Astrocyte (in vitro differentiated cells and primary cell): ENCODE results near the gene ABI1. TPM values are rescaled to one million over a fixed set of nuclear protein-coding genes. Genes with fewer than 3 reads are reported as not detected.
A peak's percentile ranks its signal among the peaks of the same experiment; 100 is the strongest.

Experiments
- DNase-seq: peaks from one replicate; pipeline ENCODE4 v3.0.0-alpha.2; 2010; ENCODE audit warnings: low read depth
- FAIRE-seq: peaks from 2 replicates; lab custom pipeline; 2011; peaks lifted over from hg19 to GRCh38; lab: Jason Lieb, UNC
- H2AFZ ChIP-seq: 2 replicates; pipeline ENCODE4 v1.6.0; 2012; ENCODE audit warnings: low read depth, low read length, inconsistent platforms
- H3K27ac ChIP-seq: 2 replicates; pipeline ENCODE4 v1.5.1; 2011; ENCODE audit warnings: low read depth, low read length, inconsistent platforms
- H3K27me3 ChIP-seq: 2 replicates; pipeline ENCODE4 v1.6.0; 2011; ENCODE audit warnings: low read length, inconsistent platforms; ENCODE audit not compliant: insufficient read depth
- H3K36me3 ChIP-seq: 2 replicates; pipeline ENCODE4 v1.5.1; 2011; ENCODE audit warnings: low read length, inconsistent platforms; ENCODE audit not compliant: insufficient read depth
- H3K4me1 ChIP-seq: 2 replicates; pipeline ENCODE4 v1.5.1; 2011; ENCODE audit warnings: low read length, inconsistent platforms; ENCODE audit not compliant: insufficient read depth
- H3K4me2 ChIP-seq: 2 replicates; pipeline ENCODE4 v1.6.0; 2012; ENCODE audit warnings: low read length, inconsistent platforms
- H3K4me3 ChIP-seq: 2 replicates; pipeline ENCODE4 v1.5.1; 2011; ENCODE audit warnings: low read depth, mild to moderate bottlenecking, low read length, inconsistent platforms; ENCODE audit not compliant: insufficient read depth
- H3K79me2 ChIP-seq: 2 replicates; pipeline ENCODE4 v1.6.0; 2012; ENCODE audit warnings: mild to moderate bottlenecking, low read length, inconsistent platforms; ENCODE audit not compliant: insufficient read depth
- H3K9ac ChIP-seq: 2 replicates; pipeline ENCODE4 v1.6.0; 2012; ENCODE audit warnings: mild to moderate bottlenecking, low read length, inconsistent platforms
- H3K9me3 ChIP-seq: 2 replicates; pipeline ENCODE4 v1.5.1; 2012; ENCODE audit warnings: low read depth, mild to moderate bottlenecking, low read length, inconsistent platforms; ENCODE audit not compliant: insufficient read depth
- H4K20me1 ChIP-seq: 2 replicates; pipeline ENCODE4 v1.6.0; 2012; ENCODE audit warnings: low read length, inconsistent platforms; ENCODE audit not compliant: insufficient read depth
- H3K27ac Mint-ChIP-seq: one replicate; pipeline ENCODE4 v1.8.0; 2021; ENCODE audit warnings: mild to moderate bottlenecking, mixed read lengths; ENCODE audit not compliant: unreplicated experiment
- H3K27me3 Mint-ChIP-seq: one replicate; pipeline ENCODE4 v1.8.0; 2021; ENCODE audit warnings: low read depth, mixed read lengths; ENCODE audit not compliant: unreplicated experiment
- H3K36me3 Mint-ChIP-seq: one replicate; pipeline ENCODE4 v1.8.0; 2021; ENCODE audit warnings: low read depth, mixed read lengths; ENCODE audit not compliant: unreplicated experiment
- H3K4me1 Mint-ChIP-seq: one replicate; pipeline ENCODE4 v1.8.0; 2021; ENCODE audit warnings: low read depth, mixed read lengths; ENCODE audit not compliant: unreplicated experiment
- H3K4me3 Mint-ChIP-seq: one replicate; pipeline ENCODE4 v1.8.0; 2021; ENCODE audit warnings: mild to moderate bottlenecking, moderate library complexity, mixed read lengths; ENCODE audit not compliant: unreplicated experiment
- H3K9me3 Mint-ChIP-seq: one replicate; pipeline ENCODE4 v1.8.0; 2021; ENCODE audit warnings: mild to moderate bottlenecking, mixed read lengths; ENCODE audit not compliant: unreplicated experiment
- EZH2 ChIP-seq: IDR thresholded peaks from 2 replicates; pipeline ENCODE4 v1.6.1; 2012; ENCODE audit warnings: mild to moderate bottlenecking, low read length, inconsistent platforms; ENCODE audit not compliant: insufficient read depth
- total RNA-seq: library from RNA; stranded (reverse); gene quantifications from 2 replicates; pipeline ENCODE4 v1.2.1, GENCODE V29; 2021
- TF ChIP-seq, protein P1 (sequence below): IDR thresholded peaks from 2 replicates; pipeline ENCODE4 v1.5.1; 2011; ENCODE audit warnings: low read depth, mild to moderate bottlenecking, inconsistent platforms, low read length, moderate library complexity; ENCODE audit not compliant: insufficient read depth

ABI1 gene
- total RNA-seq, 1 donor from 2014 or later: 65.1 TPM

DNA sequence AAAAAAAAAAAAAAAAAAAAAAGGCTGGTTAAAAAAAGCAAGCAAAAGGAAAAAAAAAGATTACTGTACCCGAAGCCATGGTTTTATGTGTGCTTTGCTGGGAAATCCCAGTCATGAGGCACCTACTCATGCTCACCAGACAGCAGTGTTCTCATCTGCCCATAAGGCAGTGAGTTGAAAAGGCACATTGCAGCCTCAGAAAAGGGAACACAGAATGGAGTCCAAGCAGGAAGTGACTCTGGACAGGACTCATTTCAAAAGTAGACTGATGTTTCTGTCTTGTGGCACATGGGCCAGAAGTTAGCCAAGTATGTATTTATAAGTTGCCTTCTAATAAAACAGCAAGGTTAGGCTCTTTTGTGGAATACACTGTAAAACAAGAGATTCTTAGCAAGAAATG lies 123.0 kb downstream of the ABI1 start:
- Histone ChIP-seq H3K4me2 (no peak overlapping the region), H3K4me1 (peaks cover 8% of the 10 kb centered on the region), H3K27me3 (no peaks in the 10 kb centered on the region), H4K20me1 (no peaks in the 10 kb centered on the region), H2AFZ (no peak overlapping the region), H3K9ac (no peak overlapping the region), H3K27ac (no peak overlapping the region), H3K9me3 (no peaks in the 10 kb centered on the region), H3K4me3 (no peak overlapping the region), H3K36me3 (peaks cover 24% of the 10 kb centered on the region), H3K79me2 (no peaks in the 10 kb centered on the region)
- H3K36me3 Mint-ChIP-seq: peaks cover 8% of the 10 kb centered on the region
- peak overlapping the region; percentile 27 for H3K27ac Mint-ChIP-seq
- H3K9me3 Mint-ChIP-seq: no peaks in the 10 kb centered on the region
- no peak overlapping the region for H3K4me3 Mint-ChIP-seq
- H3K4me1 Mint-ChIP-seq: peaks cover 11% of the 10 kb centered on the region
- DNase-seq (peak; percentile 19), FAIRE-seq (no peak)
- TF ChIP-seq, protein P1, sequence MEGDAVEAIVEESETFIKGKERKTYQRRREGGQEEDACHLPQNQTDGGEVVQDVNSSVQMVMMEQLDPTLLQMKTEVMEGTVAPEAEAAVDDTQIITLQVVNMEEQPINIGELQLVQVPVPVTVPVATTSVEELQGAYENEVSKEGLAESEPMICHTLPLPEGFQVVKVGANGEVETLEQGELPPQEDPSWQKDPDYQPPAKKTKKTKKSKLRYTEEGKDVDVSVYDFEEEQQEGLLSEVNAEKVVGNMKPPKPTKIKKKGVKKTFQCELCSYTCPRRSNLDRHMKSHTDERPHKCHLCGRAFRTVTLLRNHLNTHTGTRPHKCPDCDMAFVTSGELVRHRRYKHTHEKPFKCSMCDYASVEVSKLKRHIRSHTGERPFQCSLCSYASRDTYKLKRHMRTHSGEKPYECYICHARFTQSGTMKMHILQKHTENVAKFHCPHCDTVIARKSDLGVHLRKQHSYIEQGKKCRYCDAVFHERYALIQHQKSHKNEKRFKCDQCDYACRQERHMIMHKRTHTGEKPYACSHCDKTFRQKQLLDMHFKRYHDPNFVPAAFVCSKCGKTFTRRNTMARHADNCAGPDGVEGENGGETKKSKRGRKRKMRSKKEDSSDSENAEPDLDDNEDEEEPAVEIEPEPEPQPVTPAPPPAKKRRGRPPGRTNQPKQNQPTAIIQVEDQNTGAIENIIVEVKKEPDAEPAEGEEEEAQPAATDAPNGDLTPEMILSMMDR: no peak
- TF ChIP-seq EZH2: no peak
- H3K27me3 Mint-ChIP-seq: no peaks in the 10 kb centered on the region

DNA sequence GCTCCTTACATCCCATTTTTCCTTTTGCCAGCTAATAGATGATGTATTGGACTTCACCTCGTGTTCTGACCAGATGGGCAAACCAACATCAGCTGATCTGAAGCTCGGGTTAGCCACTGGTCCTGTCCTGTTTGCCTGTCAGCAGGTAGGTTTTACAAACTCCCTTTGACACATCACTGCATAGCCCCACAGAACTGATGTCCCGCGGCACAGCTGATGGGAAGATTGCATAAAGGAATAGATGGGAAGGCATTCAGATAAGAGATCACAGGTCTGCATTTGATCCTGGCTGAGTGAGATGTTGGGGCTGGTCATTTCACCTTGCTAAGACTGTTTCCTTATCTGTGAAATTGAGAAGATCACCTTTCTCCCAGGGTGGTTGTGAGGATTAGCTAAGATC lies 125.3 kb downstream of the ABI1 start:
- H4K20me1 ChIP-seq: no peaks in the 10 kb centered on the region
- H3K27ac ChIP-seq: no peak overlapping the region
- DNase-seq: no peak
- peaks cover 26% of the 10 kb centered on the region for H3K36me3 ChIP-seq
- Mint-ChIP-seq H3K36me3 (peaks cover 12% of the 10 kb centered on the region), H3K27me3 (no peaks in the 10 kb centered on the region), H3K4me1 (peaks cover 11% of the 10 kb centered on the region), H3K27ac (no peak overlapping the region), H3K4me3 (peak overlapping the region; percentile 17), H3K9me3 (no peaks in the 10 kb centered on the region)
- no peak overlapping the region for H3K4me3 ChIP-seq
- H3K79me2 ChIP-seq: no peaks in the 10 kb centered on the region
- no peak overlapping the region for H3K4me2 ChIP-seq
- TF ChIP-seq, protein P1: no peak
- TF ChIP-seq EZH2: no peak
- H3K27me3 ChIP-seq: no peaks in the 10 kb centered on the region
- H3K9me3 ChIP-seq: no peaks in the 10 kb centered on the region
- no peak for FAIRE-seq
- H3K9ac ChIP-seq: no peak overlapping the region
- no peak overlapping the region for H2AFZ ChIP-seq
- H3K4me1 ChIP-seq: peaks cover 5% of the 10 kb centered on the region

DNA sequence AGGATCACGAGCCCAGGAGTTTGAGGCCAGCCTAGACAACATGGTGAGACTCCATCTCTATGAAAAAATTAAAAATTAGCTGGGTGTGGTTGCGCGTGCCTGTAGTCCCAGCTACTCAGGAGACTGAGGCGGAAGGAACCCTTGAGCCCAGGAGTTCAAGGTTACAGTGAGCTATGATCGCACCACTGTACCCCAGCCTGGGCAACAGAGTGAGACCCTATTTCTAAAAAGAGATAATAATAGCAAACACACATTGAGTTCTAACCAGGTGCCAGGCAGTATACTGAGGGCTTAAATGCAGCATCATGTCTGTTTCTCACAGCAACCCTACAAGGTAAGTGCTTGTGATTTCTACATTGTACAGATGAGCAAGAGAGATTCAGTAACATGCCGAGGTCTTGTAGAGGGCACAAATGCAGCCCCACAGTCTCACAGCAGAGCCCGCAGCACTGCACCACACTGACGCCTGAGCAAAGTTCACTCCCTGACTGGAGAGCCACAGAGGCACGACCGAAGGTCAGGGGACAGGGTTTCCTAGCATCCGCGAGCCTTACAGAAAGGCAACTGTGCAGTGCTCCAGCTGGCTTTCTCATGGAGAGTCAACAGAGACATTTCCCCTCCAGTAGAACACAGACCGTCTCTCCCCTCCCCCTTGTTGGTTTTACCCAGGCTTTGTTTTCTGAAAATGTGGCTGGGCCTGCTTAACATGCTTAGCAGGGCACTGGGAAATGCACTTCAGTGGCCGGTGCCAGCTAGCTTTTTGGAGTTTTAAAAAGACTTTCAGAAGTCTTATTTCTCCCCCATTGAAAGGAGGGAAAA lies 126.8 kb downstream of the ABI1 start:
- no peak overlapping the region for H3K4me3 Mint-ChIP-seq
- H3K9me3 Mint-ChIP-seq: no peaks in the 10 kb centered on the region
- H3K4me1 Mint-ChIP-seq: peaks cover 11% of the 10 kb centered on the region
- Histone ChIP-seq H3K9me3 (no peaks in the 10 kb centered on the region), H3K4me3 (no peak overlapping the region), H3K79me2 (no peaks in the 10 kb centered on the region), H2AFZ (no peak overlapping the region), H3K36me3 (peaks cover 21% of the 10 kb centered on the region), H3K4me2 (peak overlapping the region; percentile 31), H3K4me1 (peaks cover 5% of the 10 kb centered on the region), H3K27me3 (no peaks in the 10 kb centered on the region), H3K9ac (peak overlapping the region; percentile 11), H3K27ac (no peak overlapping the region), H4K20me1 (no peaks in the 10 kb centered on the region)
- H3K27ac Mint-ChIP-seq: peak overlapping the region; percentile 41
- TF ChIP-seq, protein P1: no peak
- TF ChIP-seq EZH2: no peak
- DNase-seq (no peak), FAIRE-seq (no peak)
- peaks cover 12% of the 10 kb centered on the region for H3K36me3 Mint-ChIP-seq
- H3K27me3 Mint-ChIP-seq: no peaks in the 10 kb centered on the region
